ENCODE measurements around the gene SYTL2.
A peak's percentile ranks its signal among the peaks of the same experiment; 100 is the strongest.

Gene SYTL2

DNA sequence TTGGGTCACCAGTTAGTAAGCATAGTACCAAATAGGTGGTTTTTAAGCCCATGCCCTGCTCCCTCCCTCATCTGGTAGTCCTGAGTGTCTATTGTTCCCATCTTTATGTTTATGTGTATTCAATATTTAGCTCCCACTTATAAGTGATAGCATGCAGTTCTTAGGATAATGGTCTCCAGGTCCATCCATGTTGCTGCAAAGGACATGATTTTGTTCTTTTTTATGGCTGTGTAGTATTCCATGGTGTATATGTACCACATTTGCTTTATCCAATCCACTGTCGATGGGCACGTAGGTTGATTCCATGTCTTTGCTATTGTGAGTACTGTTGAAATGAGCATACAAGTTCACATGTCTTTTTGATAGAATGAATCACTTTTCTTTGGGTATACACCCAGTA is 18.2 kb upstream of the SYTL2 start:
- TF ChIP-seq, protein P1, sequence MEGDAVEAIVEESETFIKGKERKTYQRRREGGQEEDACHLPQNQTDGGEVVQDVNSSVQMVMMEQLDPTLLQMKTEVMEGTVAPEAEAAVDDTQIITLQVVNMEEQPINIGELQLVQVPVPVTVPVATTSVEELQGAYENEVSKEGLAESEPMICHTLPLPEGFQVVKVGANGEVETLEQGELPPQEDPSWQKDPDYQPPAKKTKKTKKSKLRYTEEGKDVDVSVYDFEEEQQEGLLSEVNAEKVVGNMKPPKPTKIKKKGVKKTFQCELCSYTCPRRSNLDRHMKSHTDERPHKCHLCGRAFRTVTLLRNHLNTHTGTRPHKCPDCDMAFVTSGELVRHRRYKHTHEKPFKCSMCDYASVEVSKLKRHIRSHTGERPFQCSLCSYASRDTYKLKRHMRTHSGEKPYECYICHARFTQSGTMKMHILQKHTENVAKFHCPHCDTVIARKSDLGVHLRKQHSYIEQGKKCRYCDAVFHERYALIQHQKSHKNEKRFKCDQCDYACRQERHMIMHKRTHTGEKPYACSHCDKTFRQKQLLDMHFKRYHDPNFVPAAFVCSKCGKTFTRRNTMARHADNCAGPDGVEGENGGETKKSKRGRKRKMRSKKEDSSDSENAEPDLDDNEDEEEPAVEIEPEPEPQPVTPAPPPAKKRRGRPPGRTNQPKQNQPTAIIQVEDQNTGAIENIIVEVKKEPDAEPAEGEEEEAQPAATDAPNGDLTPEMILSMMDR (IDR thresholded peaks at IDR 0.05), result no peak

DNA sequence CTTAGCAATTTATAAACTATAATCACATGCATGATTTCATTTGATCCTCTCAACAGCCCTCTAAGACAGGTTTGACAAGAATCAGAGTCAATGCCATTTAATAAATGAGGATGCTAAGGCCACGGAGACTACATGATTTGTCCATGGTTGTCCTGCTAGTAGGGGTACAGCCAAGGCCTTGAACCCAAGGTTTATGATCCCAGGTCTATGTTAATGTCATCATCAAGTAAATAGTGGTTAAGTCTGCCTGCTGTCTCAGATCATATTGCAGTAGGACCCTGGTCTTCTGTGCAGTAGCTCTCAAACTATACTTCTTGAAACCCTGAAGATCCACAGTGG is 17.7 kb upstream of the SYTL2 start:
- TF ChIP-seq, protein P1 (IDR thresholded peaks at IDR 0.05), result no peak

DNA sequence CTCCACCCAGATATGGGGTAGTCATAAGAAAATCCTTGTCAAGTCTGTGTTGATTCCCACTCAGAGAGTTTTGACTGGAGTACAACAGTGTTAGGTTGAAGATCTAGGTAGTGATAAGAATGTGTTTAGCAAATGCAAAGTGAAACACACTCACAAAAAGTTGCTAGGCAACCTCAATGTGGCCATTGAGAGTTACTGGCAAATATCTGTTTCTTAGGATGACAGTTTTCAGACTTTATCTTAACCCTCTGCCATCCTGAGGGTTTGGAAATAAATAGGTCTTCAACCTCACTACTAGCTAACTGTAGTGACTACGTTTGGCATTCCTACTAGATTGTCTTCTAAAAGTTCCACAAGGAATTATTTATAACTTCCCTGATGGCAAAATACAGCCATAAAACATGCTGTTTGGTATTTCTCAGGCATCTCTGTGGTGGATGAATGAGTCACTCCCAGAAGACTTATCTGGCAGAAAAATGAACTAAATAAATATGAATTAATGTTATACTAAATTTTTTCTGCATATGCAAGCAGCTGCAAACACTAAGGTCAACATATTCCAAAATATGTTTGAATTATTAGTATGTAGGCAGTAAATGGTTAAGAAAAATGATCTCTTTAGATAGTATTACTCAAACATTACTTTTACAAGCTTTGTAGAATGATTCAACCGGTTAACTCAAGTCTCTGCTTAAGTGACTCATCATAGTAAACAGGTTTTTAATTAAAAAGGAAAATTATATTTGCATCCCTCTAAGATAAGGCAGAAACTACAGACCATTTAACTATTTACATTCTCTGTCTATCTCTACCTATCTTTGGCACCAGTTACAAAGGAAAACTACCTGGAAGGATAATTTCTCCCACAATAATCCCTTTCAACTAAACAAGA is 17.1 kb upstream of the SYTL2 start:
- TF ChIP-seq, protein P1 (IDR thresholded peaks at IDR 0.05), result no peak

DNA sequence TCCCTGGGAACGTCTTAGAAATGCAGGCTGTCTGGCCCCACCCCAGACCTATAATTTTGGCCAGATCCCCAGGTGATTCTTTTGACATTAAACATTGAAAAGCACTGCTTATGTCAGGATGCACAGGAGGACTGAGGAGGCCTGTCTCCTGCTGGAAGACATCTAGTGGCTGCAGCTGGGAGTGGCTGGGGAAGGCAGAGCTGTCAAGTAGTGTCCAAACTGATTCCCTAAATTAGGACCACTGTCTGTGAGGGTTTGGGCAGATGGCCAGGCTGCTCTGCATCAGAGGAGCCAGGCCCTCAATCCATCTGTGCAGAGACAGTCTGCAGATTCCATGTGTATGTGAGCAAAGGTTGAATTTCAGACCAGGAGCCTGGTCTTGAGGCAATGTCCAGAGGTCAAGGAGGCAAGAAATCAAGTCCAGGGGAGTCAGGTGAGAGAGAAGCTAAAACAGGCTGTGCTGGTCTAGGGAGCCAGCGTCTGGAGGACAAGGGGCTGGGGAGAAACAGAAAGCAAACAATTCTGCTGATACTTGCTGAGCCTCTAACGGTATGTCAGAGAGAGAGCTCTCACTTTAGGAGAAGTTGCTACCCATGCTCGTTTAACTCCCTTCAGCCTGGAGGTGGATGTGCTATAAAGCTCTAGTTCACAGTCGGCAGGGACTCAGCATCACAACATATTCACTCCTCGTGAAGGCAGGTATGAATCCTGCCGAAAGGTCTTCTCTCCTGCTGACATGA is 15.3 kb upstream of the SYTL2 start:
- TF ChIP-seq, protein P1 (IDR thresholded peaks at IDR 0.05), result peak; percentile 72

DNA sequence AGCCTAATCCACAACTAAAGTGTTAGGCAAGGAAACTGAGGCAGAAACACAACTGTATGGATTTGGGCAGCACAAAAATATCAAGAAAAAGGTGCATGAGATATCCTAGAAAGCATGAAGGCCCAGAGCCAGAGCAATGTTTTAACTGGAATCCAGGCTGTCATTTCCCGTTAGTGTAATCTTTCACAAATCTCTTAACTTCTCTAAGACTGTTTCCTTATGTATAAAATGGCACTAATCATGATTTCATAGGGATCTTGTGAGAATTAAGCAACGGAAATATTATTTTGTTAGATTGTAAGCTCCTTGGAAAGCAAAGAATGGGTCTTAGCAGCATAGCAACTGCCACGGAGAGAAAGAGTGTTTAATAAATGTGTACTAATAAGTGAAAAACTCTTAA is 14.7 kb upstream of the SYTL2 start:
- TF ChIP-seq, protein P1 (IDR thresholded peaks at IDR 0.05), result no peak

DNA sequence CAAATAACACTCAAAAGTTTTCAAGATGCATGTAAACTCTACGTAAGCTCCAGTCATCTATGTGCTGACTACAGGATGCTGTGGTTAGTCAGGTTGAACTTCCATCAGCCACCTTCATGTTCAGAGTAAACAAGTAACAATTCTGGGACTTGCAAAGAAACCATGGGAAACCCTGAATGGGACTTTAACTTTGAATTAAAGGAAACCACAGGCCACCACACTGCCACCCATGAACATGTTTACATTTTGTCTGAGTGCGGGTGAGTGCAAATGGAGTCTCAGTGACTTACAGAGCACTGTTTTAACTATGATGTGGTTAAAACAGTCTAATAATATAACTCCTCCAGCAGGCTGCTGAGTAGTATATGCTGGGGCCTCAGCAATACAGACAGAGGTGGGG is 12.9 kb upstream of the SYTL2 start:
- TF ChIP-seq, protein P1 (IDR thresholded peaks at IDR 0.05), result no peak

DNA sequence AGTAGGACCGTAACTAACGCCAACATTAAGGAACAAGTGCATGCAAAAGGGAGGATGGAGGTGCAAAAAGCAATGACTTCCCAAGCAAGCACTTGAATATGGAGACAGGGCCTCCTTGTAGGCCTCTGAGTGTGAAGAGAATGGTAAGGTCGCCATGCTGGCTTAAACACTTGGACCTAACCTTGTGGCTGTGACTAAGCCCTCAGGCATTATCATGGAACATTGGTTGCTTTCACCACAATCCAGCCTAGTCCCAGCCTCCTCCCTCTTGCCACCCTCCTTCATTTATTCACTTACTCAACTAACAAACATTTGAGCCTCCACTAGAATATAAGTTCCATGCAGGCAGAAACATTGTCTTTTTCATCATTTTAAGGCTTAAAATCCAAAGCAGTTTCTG is 11.9 kb upstream of the SYTL2 start:
- TF ChIP-seq, protein P1 (IDR thresholded peaks at IDR 0.05), result no peak

All from LNCAP (cell line).